ENCODE data around the gene FMN2.

FMN2 gene

GRCh38 chr1:240151136-240151735 lies 59.6 kb downstream of the FMN2 start:
- TF ChIP-seq ZFX (IDR thresholded peaks at IDR 0.05; ENCODE audit: borderline replicate concordance) = no peak
- TF ChIP-seq, protein P1, sequence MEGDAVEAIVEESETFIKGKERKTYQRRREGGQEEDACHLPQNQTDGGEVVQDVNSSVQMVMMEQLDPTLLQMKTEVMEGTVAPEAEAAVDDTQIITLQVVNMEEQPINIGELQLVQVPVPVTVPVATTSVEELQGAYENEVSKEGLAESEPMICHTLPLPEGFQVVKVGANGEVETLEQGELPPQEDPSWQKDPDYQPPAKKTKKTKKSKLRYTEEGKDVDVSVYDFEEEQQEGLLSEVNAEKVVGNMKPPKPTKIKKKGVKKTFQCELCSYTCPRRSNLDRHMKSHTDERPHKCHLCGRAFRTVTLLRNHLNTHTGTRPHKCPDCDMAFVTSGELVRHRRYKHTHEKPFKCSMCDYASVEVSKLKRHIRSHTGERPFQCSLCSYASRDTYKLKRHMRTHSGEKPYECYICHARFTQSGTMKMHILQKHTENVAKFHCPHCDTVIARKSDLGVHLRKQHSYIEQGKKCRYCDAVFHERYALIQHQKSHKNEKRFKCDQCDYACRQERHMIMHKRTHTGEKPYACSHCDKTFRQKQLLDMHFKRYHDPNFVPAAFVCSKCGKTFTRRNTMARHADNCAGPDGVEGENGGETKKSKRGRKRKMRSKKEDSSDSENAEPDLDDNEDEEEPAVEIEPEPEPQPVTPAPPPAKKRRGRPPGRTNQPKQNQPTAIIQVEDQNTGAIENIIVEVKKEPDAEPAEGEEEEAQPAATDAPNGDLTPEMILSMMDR (IDR thresholded peaks at IDR 0.05) = no peak

DNA sequence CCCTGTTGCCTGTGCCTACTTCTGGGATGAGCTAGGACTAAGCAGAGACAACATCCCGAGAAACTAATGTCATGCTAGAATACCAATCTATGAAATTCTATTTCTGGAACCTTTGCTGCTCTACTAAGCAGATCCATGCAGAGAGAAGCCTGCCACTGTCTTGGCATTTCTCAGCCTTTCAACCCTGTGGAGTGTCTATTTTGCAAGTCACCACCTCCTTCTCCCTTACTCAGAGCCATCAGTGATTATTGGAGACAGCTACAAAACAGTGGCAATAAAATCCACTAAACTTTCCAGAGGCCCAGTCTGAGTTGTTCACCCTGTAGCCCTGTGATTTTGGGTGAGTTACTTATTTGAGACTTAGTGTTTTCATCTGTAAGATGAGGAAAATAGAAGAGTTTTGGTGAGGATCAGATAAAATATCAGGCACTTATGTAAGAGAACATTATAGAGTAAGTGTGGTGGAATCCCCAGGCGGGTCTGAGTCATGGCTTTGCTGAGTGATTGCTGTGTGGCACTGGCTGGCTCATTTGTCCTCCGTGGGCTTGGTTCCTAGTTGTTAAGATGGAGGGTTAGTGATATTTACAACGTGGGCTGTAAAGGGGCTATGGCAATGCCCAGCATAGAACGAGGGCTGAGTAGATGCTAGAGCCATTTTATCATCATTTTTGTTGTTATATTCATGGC lies 61.1 kb downstream of the FMN2 start:
- H3K27ac ChIP-seq = no peak overlapping the region
- TF ChIP-seq, protein P1 (IDR thresholded peaks at IDR 0.05) = no peak
- TF ChIP-seq ZFX (IDR thresholded peaks at IDR 0.05; ENCODE audit: borderline replicate concordance) = no peak

More at GRCh38 chr1:240151136-240151735, 59.6 kb downstream of the FMN2 start:
- H3K27ac ChIP-seq = no peak overlapping the region

GRCh38 chr1:240155605-240156004 lies 63.9 kb downstream of the FMN2 start:
- no peak overlapping the region for H3K27ac ChIP-seq
- TF ChIP-seq, protein P1 (IDR thresholded peaks at IDR 0.05) = no peak
- no peak for TF ChIP-seq ZFX (IDR thresholded peaks at IDR 0.05; ENCODE audit: borderline replicate concordance)

GRCh38 chr1:240164742-240165141 lies 73.1 kb downstream of the FMN2 start:
- no peak overlapping the region for H3K27ac ChIP-seq
- TF ChIP-seq, protein P1 (IDR thresholded peaks at IDR 0.05) = no peak
- no peak for TF ChIP-seq ZFX (IDR thresholded peaks at IDR 0.05; ENCODE audit: borderline replicate concordance)

GRCh38 chr1:240169188-240169587 lies 77.5 kb downstream of the FMN2 start:
- no peak overlapping the region for H3K27ac ChIP-seq
- TF ChIP-seq ZFX (IDR thresholded peaks at IDR 0.05; ENCODE audit: borderline replicate concordance) = no peak
- TF ChIP-seq, protein P1 (IDR thresholded peaks at IDR 0.05) = peak; percentile 70

DNA sequence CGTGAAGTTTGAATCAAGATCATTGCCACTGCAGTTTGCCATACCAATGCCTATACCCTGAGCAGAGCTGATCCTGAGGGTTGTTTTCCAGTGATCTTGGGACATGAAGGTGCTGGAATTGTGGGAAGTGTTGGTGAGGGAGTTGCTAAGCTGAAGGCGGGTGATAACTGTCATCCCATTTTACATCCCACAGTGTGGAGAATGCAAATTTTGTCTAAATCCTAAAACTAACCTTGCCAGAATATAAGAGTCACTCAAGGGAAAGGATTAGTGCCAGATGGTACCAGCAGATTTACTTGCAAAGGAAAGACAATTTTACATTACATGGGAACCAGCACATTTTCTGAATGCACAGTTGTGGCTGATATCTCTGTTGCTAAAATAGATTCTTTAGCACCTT lies 78.6 kb downstream of the FMN2 start:
- TF ChIP-seq, protein P1 (IDR thresholded peaks at IDR 0.05) = no peak
- TF ChIP-seq ZFX (IDR thresholded peaks at IDR 0.05; ENCODE audit: borderline replicate concordance) = no peak
- no peak overlapping the region for H3K27ac ChIP-seq

- H3K27ac ChIP-seq = no peak overlapping the region
- TF ChIP-seq, protein P1 (IDR thresholded peaks at IDR 0.05) = no peak
- no peak for TF ChIP-seq ZFX (IDR thresholded peaks at IDR 0.05; ENCODE audit: borderline replicate concordance)
These were observed 79.1 kb downstream of the FMN2 start for GRCh38 chr1:240170806-240171205.
